ENCODE data around the gene NCKAP5L. TPM values are rescaled to one million over a fixed set of nuclear protein-coding genes. Genes with fewer than 3 reads are reported as not detected.

Gene NCKAP5L
- total RNA-seq, 2 experiments from 2014 or later, result 10.3 to 11.0 TPM

DNA sequence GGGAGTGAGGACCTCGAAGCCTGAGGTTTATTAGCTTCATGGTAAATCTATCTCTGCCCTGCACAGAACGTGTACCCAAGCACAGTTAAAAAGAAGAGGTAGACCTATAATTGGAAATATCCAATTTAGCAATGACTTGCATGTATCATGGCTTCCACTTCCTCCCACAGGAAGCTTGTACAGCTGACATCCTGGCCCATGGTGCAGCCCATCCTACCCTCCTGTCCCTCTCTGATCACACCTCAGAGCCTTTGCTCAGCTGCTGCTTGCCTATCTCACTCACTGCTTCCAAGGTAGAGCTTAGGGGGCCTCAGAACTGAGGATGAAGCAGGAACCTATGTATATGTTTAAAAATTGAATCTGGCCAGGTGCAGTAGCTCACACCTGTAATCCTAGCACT lies 18.9 kb upstream of the NCKAP5L start:
- DNase-seq, result no peak
- Mint-ChIP-seq H3K4me3 (peak overlapping the region; percentile 45), H3K36me3 (peaks cover 8% of the 10 kb centered on the region), H3K4me1 (peaks cover 18% of the 10 kb centered on the region), H3K9me3 (peaks cover 1% of the 10 kb centered on the region), H3K27ac (peak overlapping the region; percentile 76), H3K27me3 (peaks cover 24% of the 10 kb centered on the region)
- POLR2A ChIA-PET, result interaction anchor here (0.5 to 1.2 kb wide), 5 partner anchors 18 to 716 kb away, joined by 3 to 7 read pairs (median 4); partner anchors contain the start of genes NCKAP5L, TMBIM6 and TUBA1B
- ATAC-seq (ENCODE audit: low read depth), result peak; percentile 14

DNA sequence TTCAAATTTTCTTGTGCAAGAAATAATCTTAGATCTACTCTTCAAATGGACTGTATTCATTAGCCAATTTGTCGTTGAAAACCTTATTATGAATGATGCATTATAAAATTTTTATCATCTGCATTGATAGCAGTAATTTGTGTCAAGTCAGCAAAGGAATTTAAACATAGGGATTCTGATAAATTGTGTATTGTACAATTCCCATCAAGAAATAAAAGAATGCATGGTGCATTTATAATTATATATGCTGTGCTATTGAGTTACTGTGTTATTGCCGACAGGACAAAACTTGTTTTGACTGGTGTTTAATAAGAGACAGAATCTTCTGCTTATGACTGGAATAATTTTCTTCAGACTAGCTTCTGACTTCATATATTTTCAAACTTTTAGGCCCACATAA lies 17.8 kb upstream of the NCKAP5L start:
- ATAC-seq (ENCODE audit: low read depth), result no peak
- peaks cover 8% of the 10 kb centered on the region for H3K36me3 Mint-ChIP-seq
- peaks cover 25% of the 10 kb centered on the region for H3K4me1 Mint-ChIP-seq
- H3K27me3 Mint-ChIP-seq, result peaks cover 21% of the 10 kb centered on the region
- H3K9me3 Mint-ChIP-seq, result peaks cover 1% of the 10 kb centered on the region
- no peak overlapping the region for H3K27ac Mint-ChIP-seq
- POLR2A ChIA-PET, result no interaction called here
- no peak overlapping the region for H3K4me3 Mint-ChIP-seq
- no peak for DNase-seq

GRCh38 chr12:49843876-49844437 lies 15.7 kb upstream of the NCKAP5L start:
- POLR2A ChIA-PET, result interaction anchor here (1.3 to 2.1 kb wide), 3 partner anchors 15 to 103 kb away, joined by 3 to 20 read pairs (median 4); partner anchors contain the start of gene TMBIM6
- H3K4me1 Mint-ChIP-seq, result peaks cover 28% of the 10 kb centered on the region

DNA sequence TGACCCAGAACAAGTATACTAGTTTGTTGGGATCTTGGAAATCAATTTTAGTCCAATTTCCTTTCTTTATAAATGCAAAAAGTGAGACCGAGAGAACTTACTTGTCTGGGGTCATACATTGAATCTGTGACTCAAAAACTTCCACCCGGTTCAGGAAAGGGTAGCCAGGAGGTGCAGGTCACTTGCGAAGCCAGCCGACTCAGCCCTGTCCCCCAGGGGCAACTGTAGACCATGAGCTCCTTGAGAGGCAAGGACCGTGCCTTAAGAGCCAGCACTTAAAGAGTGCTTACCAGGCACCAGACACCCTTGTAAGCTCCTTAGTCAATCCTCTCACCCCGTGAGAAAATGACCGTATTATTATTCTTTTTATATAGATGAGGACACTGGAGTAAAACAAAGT lies 15.2 kb upstream of the NCKAP5L start:
- peak overlapping the region; percentile 92 for H3K4me3 Mint-ChIP-seq
- POLR2A ChIA-PET, result interaction anchor here (0.6 to 2.1 kb wide), 11 partner anchors 14 to 476 kb away, joined by 3 to 20 read pairs (median 3); partner anchors contain the start of genes NCKAP5L, SPATS2 and TMBIM6
- ATAC-seq (ENCODE audit: low read depth) (no peak), DNase-seq (no peak)
- peaks cover 6% of the 10 kb centered on the region for H3K36me3 Mint-ChIP-seq
- H3K27me3 Mint-ChIP-seq, result peaks cover 4% of the 10 kb centered on the region
- H3K27ac Mint-ChIP-seq, result peak overlapping the region; percentile 96
- peaks cover 29% of the 10 kb centered on the region for H3K4me1 Mint-ChIP-seq
- H3K9me3 Mint-ChIP-seq, result peaks cover 1% of the 10 kb centered on the region

More at GRCh38 chr12:49843876-49844437, 15.7 kb upstream of the NCKAP5L start:
- peaks cover 1% of the 10 kb centered on the region for H3K9me3 Mint-ChIP-seq
- H3K4me3 Mint-ChIP-seq, result no peak overlapping the region
- ATAC-seq (ENCODE audit: low read depth), result no peak
- no peak overlapping the region for H3K27ac Mint-ChIP-seq
- no peak for DNase-seq
- peaks cover 10% of the 10 kb centered on the region for H3K27me3 Mint-ChIP-seq
- H3K36me3 Mint-ChIP-seq, result peaks cover 8% of the 10 kb centered on the region

GRCh38 chr12:49842519-49843352 lies 14.5 kb upstream of the NCKAP5L start, which contains the start of gene BCDIN3D:
BCDIN3D (minus strand) TSS chr12:49843106; CDS start chr12:49843087, 19 bp downstream.
- H3K9me3 Mint-ChIP-seq, result peaks cover 1% of the 10 kb centered on the region
- peaks cover 32% of the 10 kb centered on the region for H3K4me1 Mint-ChIP-seq
- ATAC-seq (ENCODE audit: low read depth) (peak; percentile 94), DNase-seq (peak; percentile 89)
- peak within 1 kb of the TSS; percentile 92 for H3K4me3 Mint-ChIP-seq
- peak within 1 kb of the TSS; percentile 96 for H3K27ac Mint-ChIP-seq
- peaks cover 11% of the 10 kb centered on the region for H3K36me3 Mint-ChIP-seq
- POLR2A ChIA-PET, result interaction anchor here (0.6 to 2.1 kb wide), 11 partner anchors 14 to 475 kb away, joined by 3 to 20 read pairs (median 3); partner anchors contain the start of genes NCKAP5L, SPATS2 and TMBIM6
- H3K27me3 Mint-ChIP-seq, result peaks cover 2% of the 10 kb centered on the region

- Mint-ChIP-seq H3K27ac (no peak overlapping the region), H3K4me1 (peaks cover 24% of the 10 kb centered on the region), H3K9me3 (no peaks in the 10 kb centered on the region), H3K36me3 (peaks cover 6% of the 10 kb centered on the region), H3K4me3 (no peak overlapping the region), H3K27me3 (no peaks in the 10 kb centered on the region)
- POLR2A ChIA-PET, result interaction anchor here (0.6 to 2.0 kb wide), 5 partner anchors 11 to 97 kb away, joined by 4 to 8 read pairs (median 5); partner anchors contain the start of gene NCKAP5L
- ATAC-seq (ENCODE audit: low read depth), result no peak
- DNase-seq, result no peak
These were observed 10.9 kb upstream of the NCKAP5L start for GRCh38 chr12:49838973-49839633.

DNA sequence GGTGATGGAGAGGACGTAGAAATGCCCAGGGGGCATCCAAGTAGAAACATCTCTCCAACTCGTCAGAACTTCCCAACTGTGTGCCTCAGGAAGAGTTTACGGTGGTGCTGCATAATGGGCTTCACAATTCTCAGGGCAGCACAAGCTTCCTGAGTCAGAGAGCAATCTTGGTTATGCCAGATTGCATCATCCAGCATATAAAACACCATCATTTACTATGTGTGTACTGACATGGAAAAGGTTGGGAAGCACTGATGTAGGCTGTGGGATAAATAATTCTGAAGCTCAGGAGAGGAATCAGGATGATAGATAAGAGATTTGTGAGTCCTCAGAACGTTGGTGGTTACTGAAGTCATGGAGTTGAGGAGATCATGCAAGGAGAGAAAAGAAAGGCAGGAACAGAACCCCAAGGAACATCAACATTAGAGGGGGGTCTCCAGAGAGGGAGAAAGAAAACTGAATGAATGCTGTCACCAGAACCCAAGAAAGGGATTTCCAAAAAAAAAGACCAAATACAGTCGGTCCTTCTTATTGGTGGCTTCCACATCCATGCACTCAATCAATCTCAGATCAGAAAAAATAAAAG lies 4.7 kb upstream of the NCKAP5L start:
- Mint-ChIP-seq H3K27me3 (no peaks in the 10 kb centered on the region), H3K4me1 (peaks cover 13% of the 10 kb centered on the region), H3K9me3 (no peaks in the 10 kb centered on the region), H3K4me3 (no peak overlapping the region), H3K27ac (no peak overlapping the region), H3K36me3 (peaks cover under 1% of the 10 kb centered on the region)
- POLR2A ChIA-PET, result interaction anchor here (1.4 kb wide), 1 partner anchor 92 kb away, joined by 3 read pairs; the partner anchor contains the start of gene TMBIM6
- ATAC-seq (ENCODE audit: low read depth) (no peak), DNase-seq (no peak)

DNA sequence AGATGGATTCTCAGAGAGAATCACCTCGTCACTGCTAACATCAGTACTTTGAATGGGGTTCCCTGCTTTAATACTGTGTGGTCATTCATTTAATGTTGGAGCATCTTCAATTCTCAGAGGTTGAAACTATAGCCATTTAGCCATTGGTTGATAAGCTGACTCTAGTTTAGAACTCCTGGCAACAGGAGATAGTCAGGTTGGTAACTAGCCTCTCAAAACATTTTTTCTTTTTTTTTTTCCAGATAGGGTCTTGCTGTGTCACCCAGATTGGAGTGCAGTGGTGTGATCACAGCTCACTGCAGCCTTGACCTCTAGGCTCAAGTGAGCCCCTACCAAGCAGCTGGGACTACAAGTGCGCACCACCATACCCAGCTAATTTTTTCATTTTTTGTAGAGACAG lies 3.5 kb upstream of the NCKAP5L start:
- no peak overlapping the region for H3K27ac Mint-ChIP-seq
- H3K4me3 Mint-ChIP-seq, result no peak overlapping the region
- ATAC-seq (ENCODE audit: low read depth) (no peak), DNase-seq (no peak)
- no peaks in the 10 kb centered on the region for H3K27me3 Mint-ChIP-seq
- POLR2A ChIA-PET, result interaction anchor here (0.6 to 1.4 kb wide), 2 partner anchors 11 to 90 kb away, joined by 3 to 5 read pairs; partner anchors contain the start of gene TMBIM6
- H3K4me1 Mint-ChIP-seq, result peaks cover 15% of the 10 kb centered on the region
- no peaks in the 10 kb centered on the region for H3K9me3 Mint-ChIP-seq
- H3K36me3 Mint-ChIP-seq, result no peaks in the 10 kb centered on the region

DNA sequence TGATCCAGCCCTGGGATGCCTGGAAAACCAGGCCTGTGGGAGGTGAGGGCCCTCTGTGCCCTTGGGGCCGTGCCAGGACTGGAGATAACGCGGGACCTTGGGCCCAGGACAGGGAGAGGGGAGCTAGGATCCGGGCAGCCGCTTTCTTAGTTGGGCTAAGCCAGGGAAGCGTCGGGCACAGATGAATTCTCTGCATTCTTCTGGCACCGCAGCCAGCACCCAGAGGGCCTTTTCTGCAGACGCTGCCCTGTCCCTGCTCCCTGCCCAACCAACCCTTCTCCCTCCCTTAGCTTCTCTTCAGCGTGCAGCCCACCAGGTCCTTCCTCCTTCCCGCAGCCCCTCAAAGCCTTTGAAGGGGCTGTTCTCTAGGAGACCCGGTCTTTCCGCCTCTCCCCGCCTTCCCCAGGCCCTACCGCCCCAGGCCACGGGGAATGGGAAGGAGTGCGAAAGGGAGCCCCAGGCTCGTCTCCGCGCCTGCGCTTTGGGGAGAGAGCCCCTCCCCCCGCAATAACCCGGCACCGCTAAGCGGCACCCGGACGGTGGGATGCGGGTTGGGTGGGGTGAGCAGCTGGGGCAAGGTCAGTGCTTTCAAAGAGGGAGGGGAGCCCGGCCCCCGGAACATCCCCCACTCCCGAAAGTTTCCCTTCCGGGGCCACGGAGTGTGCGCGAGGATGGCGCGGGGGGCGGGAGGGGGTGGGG lies 663 bp downstream of the NCKAP5L start:
- peaks cover 3% of the 10 kb centered on the region for H3K36me3 Mint-ChIP-seq
- no peaks in the 10 kb centered on the region for H3K27me3 Mint-ChIP-seq
- POLR2A ChIA-PET, result interaction anchor here (0.6 to 2.6 kb wide), 7 partner anchors 8 to 156 kb away, joined by 3 to 17 read pairs (median 4); partner anchors contain the start of genes BCDIN3D and TMBIM6
- H3K4me1 Mint-ChIP-seq, result peaks cover 25% of the 10 kb centered on the region
- H3K27ac Mint-ChIP-seq, result no peak overlapping the region
- H3K9me3 Mint-ChIP-seq, result no peaks in the 10 kb centered on the region
- H3K4me3 Mint-ChIP-seq, result peak overlapping the region; percentile 88
- ATAC-seq (ENCODE audit: low read depth), result no peak
- DNase-seq, result peak; percentile 59

- H3K27ac Mint-ChIP-seq, result no peak overlapping the region
- POLR2A ChIA-PET, result interaction anchor here (1.0 to 2.6 kb wide), 3 partner anchors 9 to 86 kb away, joined by 4 to 17 read pairs (median 9); partner anchors contain the start of genes BCDIN3D and TMBIM6
These were observed 1.2 kb downstream of the NCKAP5L start for GRCh38 chr12:49827051-49827400.

GRCh38 chr12:49825971-49826421 lies 2.2 kb downstream of the NCKAP5L start:
- ATAC-seq (ENCODE audit: low read depth), result no peak
- H3K4me3 Mint-ChIP-seq, result no peak overlapping the region
- H3K27me3 Mint-ChIP-seq, result no peaks in the 10 kb centered on the region
- H3K9me3 Mint-ChIP-seq, result no peaks in the 10 kb centered on the region
- peaks cover 5% of the 10 kb centered on the region for H3K36me3 Mint-ChIP-seq
- no peak overlapping the region for H3K27ac Mint-ChIP-seq
- POLR2A ChIA-PET, result interaction anchor here (2.6 kb wide), 1 partner anchor 17 kb away, joined by 9 read pairs; the partner anchor contains the start of gene BCDIN3D
- DNase-seq, result no peak
- peaks cover 32% of the 10 kb centered on the region for H3K4me1 Mint-ChIP-seq

More at GRCh38 chr12:49827051-49827400, 1.2 kb downstream of the NCKAP5L start:
- DNase-seq (no peak), ATAC-seq (ENCODE audit: low read depth) (no peak)
- H3K4me3 Mint-ChIP-seq, result peak overlapping the region; percentile 88
- H3K36me3 Mint-ChIP-seq, result peaks cover 5% of the 10 kb centered on the region
- H3K27me3 Mint-ChIP-seq, result no peaks in the 10 kb centered on the region
- H3K4me1 Mint-ChIP-seq, result peaks cover 27% of the 10 kb centered on the region
- H3K9me3 Mint-ChIP-seq, result no peaks in the 10 kb centered on the region
